Tibial artery (tissue), 4 donors: ENCODE data around the gene CARD19.

ENCODE experiments used
- DNase-seq, 2 donors: peaks; one replicate each; pipeline ENCODE4 v3.0.0-alpha.2; 2019
- H3K27ac ChIP-seq, 2 donors: fragments of 200-600 bp; sonication (generic) in 1 of 2; 1 replicate in 1 of 2; 2 replicates in 1 of 2; pipeline ENCODE4 v1.5.1; 2018 to 2019; ENCODE audit warnings: mild to moderate bottlenecking in 1 of 2
- H3K27me3 ChIP-seq, 2 donors: fragments of 200-600 bp; sonication (generic) in 1 of 2; one replicate each; pipeline versions ENCODE4 v1.5.1 to v1.6.0; 2016 to 2019
- H3K36me3 ChIP-seq, 3 donors: fragments of 200-600 bp; sonication (generic) in 2 of 3; one replicate each; pipeline ENCODE4 v1.5.1; 2016 to 2019; ENCODE audit warnings: mild to moderate bottlenecking in 2 of 3
- H3K4me1 ChIP-seq, 4 donors: fragments of 200-600 bp; sonication (generic) in 2 of 4; 1 replicate in 3 of 4; 2 replicates in 1 of 4; pipeline ENCODE4 v1.5.1; 2016 to 2019
- H3K4me3 ChIP-seq, 2 donors: fragments of 200-600 bp; sonication (generic) in 1 of 2; 1 replicate in 1 of 2; 2 replicates in 1 of 2; pipeline ENCODE4 v1.5.1; 2018 to 2019; ENCODE audit warnings: mild to moderate bottlenecking in 2 of 2
- H3K9me3 ChIP-seq, 3 donors: fragments of 200-600 bp; sonication (generic) in 1 of 3; one replicate each; pipeline ENCODE4 v1.5.1; 2016 to 2019
- intact Hi-C: fragments of 100-400 bp; cut with DNase I; formaldehyde crosslinking; loops from one replicate; pipeline ENCODE4 v1.15.0; 2023; ENCODE audit warnings: low total_unique reads
- TF ChIP-seq, protein P1 (sequence below), 2 experiments: fragments of 200-600 bp in 1 of 2; fragments of 450-650 bp in 1 of 2; IDR thresholded peaks; one replicate each; pipeline ENCODE4 v1.5.1; 2017 to 2019; ENCODE audit warnings: antibody characterized with exemption in 2 of 2, mild to moderate bottlenecking in 1 of 2, moderate library complexity in 1 of 2

CARD19 gene

DNA sequence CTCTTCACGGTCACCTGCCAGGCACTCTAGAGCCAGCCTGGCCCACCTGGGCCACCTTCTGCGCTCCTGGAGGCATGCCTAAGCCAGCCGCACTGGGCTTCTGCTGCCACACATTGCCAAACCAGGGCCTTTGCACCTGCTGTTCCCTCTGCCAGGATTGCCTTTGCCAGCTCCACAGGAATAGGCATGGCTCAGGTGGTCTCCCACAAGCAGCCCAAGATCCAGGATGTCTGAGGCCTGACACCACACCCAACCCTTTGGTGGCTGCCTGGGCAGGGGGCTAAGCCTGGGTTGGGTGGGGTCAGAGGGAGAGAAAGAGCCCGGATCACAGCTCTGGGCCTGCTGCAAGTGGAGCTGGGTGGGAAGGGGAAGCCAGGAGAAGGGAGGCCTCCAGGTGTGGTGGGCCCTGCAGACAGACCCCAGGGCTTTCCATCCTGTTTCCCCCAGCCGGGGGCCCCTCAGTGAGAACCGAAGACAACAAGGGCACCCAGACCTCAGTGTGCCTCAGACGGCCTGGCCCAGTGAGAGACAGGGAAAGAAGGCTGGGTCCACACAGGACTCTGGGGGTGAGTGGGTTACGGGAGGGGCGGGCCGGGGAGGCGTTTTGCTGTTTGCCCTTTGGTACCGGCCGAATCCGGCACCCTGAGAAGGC lies 38.2 kb upstream of the CARD19 start:
- DNase-seq, result no peak
- H3K36me3 ChIP-seq, result no peaks in the 10 kb centered on the region
- H3K27me3 ChIP-seq, result no peaks in the 10 kb centered on the region
- peak overlapping the region; percentile 54 to 72 for H3K4me3 ChIP-seq
- H3K4me1 ChIP-seq, result peaks cover 8 to 57% (median 50%) of the 10 kb centered on the region in 4 donors
- intact Hi-C loops, result loop anchor here (5.0 kb wide), 1 partner anchor 39 kb away; the partner anchor contains the start of gene CARD19
- H3K27ac ChIP-seq, result peak overlapping the region; percentile 64 to 69
- TF ChIP-seq, protein P1, sequence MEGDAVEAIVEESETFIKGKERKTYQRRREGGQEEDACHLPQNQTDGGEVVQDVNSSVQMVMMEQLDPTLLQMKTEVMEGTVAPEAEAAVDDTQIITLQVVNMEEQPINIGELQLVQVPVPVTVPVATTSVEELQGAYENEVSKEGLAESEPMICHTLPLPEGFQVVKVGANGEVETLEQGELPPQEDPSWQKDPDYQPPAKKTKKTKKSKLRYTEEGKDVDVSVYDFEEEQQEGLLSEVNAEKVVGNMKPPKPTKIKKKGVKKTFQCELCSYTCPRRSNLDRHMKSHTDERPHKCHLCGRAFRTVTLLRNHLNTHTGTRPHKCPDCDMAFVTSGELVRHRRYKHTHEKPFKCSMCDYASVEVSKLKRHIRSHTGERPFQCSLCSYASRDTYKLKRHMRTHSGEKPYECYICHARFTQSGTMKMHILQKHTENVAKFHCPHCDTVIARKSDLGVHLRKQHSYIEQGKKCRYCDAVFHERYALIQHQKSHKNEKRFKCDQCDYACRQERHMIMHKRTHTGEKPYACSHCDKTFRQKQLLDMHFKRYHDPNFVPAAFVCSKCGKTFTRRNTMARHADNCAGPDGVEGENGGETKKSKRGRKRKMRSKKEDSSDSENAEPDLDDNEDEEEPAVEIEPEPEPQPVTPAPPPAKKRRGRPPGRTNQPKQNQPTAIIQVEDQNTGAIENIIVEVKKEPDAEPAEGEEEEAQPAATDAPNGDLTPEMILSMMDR (IDR thresholded peaks at IDR 0.05), result no peak
- H3K9me3 ChIP-seq, result no peaks in the 10 kb centered on the region

GRCh38 chr9:93058355-93059010 lies 37.5 kb upstream of the CARD19 start, which contains the start of gene SUSD3:
Gene SUSD3 (plus strand): TSS chr9:93058701. CDS start chr9:93058743, 42 bp downstream.
- H3K4me1 ChIP-seq, result peaks cover 8 to 51% (median 44%) of the 10 kb centered on the region in 4 donors
- TF ChIP-seq, protein P1 (IDR thresholded peaks at IDR 0.05), result no peak
- H3K36me3 ChIP-seq, result no peaks in the 10 kb centered on the region
- H3K4me3 ChIP-seq, result peak within 1 kb of the TSS; percentile 54 to 72
- H3K27me3 ChIP-seq, result no peaks in the 10 kb centered on the region
- H3K27ac ChIP-seq, result peak within 1 kb of the TSS; percentile 64 to 69
- peak; percentile 53 to 81 for DNase-seq
- no peaks in the 10 kb centered on the region for H3K9me3 ChIP-seq
- intact Hi-C loops, result loop anchor here (5.0 kb wide), 1 partner anchor 39 kb away; the partner anchor contains the start of gene CARD19

- TF ChIP-seq, protein P1 (IDR thresholded peaks at IDR 0.05), result no peak
- no peaks in the 10 kb centered on the region for H3K9me3 ChIP-seq
- DNase-seq, result no peak
- peak overlapping the region; percentile 64 to 69 for H3K27ac ChIP-seq
- intact Hi-C loops, result loop anchor here (5.0 kb wide), 1 partner anchor 38 kb away; the partner anchor contains the start of gene CARD19
- H3K36me3 ChIP-seq, result no peaks in the 10 kb centered on the region
- H3K4me1 ChIP-seq, result peaks cover 8 to 50% (median 37%) of the 10 kb centered on the region in 4 donors
- no peaks in the 10 kb centered on the region for H3K27me3 ChIP-seq
- peak overlapping the region; percentile 54 to 72 for H3K4me3 ChIP-seq
Observed at GRCh38 chr9:93059011-93059714, 36.9 kb upstream of the CARD19 start.

GRCh38 chr9:93059715-93060578 lies 36.1 kb upstream of the CARD19 start:
- Histone ChIP-seq H3K4me3 (no peak overlapping the region), H3K27ac (peak overlapping the region in 1 of 2 donors; percentile 13), H3K4me1 (peaks cover 8 to 43% (median 32%) of the 10 kb centered on the region in 4 donors), H3K27me3 (no peaks in the 10 kb centered on the region), H3K36me3 (no peaks in the 10 kb centered on the region), H3K9me3 (no peaks in the 10 kb centered on the region)
- TF ChIP-seq, protein P1 (IDR thresholded peaks at IDR 0.05), result no peak
- intact Hi-C loops, result loop anchor here (5.0 kb wide), 1 partner anchor 37 kb away; the partner anchor contains the start of gene CARD19
- no peak for DNase-seq
